NT2/D1 (cell line): Measurements from ENCODE around the gene AGO3.

Experiments
- SUZ12 ChIP-seq: IDR thresholded peaks from 2 replicates; pipeline ENCODE4 v1.6.1; 2011; ENCODE audit not compliant: insufficient read length, insufficient read depth; ENCODE audit errors: extremely low read depth
- YY1 ChIP-seq: IDR thresholded peaks from 2 replicates; pipeline ENCODE4 v1.6.1; 2011; ENCODE audit not compliant: insufficient read length, insufficient read depth
- ZNF274 ChIP-seq: IDR thresholded peaks from 2 replicates; pipeline ENCODE4 v1.6.1; 2011; ENCODE audit warnings: mild to moderate bottlenecking, low read depth, low read length

DNA sequence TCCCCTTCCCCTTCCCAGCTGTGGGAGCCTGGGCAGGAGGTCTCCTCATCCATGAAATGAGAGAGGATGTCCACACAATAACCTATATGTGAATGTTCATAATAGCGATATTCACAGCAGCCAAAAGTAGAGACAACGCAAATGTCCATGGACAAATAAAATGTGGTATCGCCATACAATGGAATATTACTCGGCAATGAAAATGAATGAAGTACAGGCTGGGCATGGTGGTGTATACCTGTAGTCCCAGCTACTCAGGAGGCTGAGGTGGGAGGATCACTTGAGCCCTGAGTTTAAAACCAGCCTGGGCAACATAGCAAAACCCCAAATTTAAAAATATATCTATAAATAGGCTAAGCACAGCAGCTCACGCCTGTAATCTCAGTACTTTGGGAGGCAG, 170.6 kb downstream of the AGO3 start:
- TF ChIP-seq YY1, result no peak
- TF ChIP-seq SUZ12, result no peak
- no peak for TF ChIP-seq ZNF274
